Fibroblast of skin of back (primary cell): ENCODE data around the gene DZIP1L.

Source experiments
- DNase-seq: peaks from one replicate; pipeline ENCODE4 v3.0.0-alpha.2; 2013

The DZIP1L gene

DNA sequence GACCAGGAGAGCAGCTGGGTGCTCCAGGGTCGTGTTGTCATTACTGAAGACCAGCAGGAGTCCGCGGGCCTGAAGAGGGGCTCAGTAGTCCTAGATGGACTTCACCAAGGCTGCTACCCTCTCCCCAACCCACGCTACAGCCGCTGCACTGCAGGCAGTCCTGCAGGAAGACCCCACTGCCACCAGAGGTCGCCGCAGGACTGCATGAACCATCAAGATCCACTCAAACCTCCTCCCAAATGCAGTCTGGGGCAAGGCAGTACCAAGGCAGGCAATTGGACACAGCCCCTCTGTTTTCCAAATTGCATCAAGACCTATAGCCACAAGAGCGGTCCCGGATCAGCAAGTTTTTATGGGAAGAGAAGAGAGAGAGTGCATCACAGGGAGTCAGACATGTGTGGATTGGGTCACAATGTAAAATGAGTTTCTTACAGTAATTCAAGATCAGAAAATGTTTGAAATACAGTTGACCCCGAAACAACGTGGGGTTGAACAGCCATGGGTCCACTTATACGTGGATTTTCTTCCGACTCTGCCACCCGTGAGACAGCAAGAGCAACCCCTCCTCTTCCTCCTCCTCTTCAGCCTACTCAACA is 46.7 kb downstream of the DZIP1L start:
- DNase-seq: peak; percentile 68

DNA sequence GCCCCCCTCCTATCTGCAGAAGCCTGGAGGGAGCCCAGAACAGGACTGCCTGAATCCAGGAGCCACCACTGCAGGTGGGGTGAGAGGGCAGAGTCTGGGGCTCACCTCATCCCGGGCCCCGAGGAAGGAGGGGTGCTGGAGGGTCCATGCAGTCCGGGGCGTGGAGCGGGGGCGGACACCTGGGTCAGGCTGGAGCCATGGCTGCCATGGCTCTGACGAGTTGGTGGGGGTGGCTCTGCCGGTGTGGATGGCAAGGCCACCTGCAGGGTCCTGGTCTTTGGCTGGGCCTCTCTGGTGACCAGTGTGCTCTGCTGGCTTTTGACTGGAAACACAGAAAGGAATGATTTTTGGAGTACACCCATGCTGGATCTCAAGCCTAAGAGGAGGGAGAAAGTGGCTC is 47.4 kb downstream of the DZIP1L start:
- DNase-seq: no peak

DNA sequence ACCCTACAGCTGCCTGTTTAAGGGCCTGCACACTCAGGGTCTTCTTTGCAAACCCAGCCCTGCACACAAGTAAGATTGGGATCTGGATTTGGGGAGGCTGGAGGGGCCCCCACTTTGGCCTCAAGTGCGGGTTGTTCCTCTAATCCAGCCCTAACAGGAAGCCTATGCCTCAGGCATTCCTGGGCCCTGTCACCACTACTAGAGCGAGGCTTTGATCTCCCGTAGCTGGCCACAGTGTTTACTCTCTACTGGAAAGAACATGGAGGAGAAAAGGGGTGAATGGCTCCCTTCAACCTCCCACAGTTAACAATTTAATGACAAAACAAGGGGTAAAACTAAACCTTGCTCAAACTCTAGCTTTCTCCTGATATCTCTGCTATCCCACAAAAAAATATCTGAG is 48.4 kb downstream of the DZIP1L start:
- DNase-seq: no peak

DNA sequence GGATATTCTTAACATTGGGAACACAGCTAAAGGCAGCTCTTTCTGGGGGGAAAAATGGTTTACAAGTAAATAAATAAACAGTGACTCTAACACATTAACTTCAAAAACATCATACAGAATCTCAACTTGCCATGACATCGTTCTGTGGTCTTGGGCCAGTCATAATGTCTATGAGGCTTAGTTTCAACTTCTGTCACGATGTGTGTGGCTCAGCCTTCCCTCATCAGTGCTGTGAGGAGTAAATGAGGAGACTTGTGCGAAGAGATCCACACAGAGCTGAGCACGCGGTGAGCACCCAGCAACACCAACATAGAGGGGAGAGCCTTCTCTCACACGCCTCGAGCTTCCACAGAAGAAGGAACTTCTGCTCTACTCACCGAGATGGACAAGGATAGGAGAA is 49.0 kb downstream of the DZIP1L start:
- no peak for DNase-seq

DNA sequence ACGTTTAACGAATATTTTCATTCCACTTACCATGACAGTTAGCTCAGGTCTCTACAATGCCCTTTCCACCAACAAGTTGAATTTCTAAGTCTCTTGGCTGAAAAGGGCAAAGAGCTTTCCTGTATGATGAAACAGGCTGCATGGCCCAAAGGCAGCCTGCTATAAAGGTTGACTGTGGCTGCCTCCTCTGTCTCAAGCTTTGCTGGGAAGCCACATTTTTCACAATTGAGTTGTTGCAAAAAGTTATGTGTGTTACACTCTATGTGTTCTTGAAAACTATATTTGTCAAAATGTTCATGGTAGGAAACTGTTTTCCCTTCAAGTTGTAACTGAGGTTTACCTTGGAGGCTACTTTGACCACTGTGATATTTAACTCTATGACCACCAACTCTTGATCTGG is 49.5 kb downstream of the DZIP1L start:
- DNase-seq: no peak

DNA sequence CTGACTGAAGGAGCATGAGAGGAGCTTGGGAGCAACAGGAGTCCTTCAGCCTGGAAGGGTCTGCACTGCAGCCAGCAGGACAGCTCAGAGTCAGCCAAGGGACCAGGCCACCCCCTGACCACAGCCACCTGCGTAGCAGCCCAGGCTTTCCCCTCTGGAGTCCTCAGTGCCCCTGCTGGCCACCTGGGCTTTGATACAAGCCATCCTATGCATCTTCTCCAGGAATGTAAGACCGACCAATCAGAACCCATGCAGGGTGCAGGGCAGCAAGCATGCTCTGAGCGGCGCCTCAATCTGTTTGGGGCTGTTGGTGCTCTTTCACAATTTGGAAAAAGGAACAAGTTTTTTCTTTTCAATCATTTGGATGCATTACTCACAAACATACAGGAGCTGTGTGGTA is 52.0 kb downstream of the DZIP1L start:
- DNase-seq: no peak

DNA sequence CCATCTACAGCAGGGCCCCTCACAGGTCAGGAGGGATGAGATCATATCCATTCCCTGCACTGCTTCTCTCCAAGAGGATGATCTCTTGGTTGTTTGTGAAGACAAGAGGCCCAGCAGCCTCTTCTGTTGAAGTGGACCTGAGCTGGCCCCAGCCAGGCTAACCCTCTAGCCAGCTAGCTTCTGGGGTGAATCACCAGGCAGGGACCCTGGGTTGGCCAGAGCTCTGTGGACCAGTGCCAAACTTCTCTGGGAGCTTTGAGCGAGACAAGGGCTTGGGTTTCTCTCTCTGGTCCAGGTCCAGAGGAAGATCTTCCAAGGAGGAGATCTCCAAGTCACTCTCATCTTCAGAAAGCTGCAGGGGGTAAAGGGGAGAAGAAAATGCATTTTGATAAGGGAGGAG is 52.8 kb downstream of the DZIP1L start:
- DNase-seq: peak; percentile 54

DNA sequence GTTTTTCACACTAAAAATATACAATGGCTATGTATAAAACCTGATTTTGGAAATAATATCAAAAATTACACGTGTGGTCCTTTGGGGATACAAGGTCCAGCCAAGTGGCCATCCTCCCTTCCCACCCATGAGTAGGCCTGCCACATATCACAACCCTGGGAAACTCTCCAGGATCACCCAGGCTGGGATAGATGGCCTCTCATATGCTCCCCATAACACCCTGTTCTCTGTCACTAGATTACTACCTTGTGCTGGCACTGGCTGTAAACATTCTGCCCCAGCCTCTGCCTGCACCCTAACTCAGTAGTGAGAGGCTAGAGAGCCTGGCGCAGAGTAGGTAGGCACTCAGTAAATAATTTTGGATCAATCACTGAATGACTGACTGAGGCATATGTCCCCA is 53.4 kb downstream of the DZIP1L start:
- DNase-seq: no peak

DNA sequence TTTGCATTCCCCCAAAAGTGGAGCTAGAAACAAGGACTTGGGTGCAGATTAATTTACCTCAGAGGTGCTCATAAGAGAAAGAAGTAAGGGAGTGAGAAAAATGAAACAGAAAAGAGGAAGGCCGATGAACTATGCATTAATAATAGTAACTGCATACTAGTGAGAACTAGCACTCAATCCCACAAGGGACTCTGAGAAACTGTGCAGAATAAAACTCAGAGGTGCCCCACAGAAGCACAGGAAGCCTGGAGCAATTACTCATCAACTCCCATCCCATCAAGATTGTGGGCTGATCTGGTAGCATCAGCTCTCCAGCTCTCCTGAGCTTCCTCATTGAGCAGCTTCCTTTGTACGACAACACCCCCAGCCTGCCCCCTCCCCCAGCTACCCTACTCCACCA is 54.6 kb downstream of the DZIP1L start:
- peak; percentile 21 for DNase-seq

DNA sequence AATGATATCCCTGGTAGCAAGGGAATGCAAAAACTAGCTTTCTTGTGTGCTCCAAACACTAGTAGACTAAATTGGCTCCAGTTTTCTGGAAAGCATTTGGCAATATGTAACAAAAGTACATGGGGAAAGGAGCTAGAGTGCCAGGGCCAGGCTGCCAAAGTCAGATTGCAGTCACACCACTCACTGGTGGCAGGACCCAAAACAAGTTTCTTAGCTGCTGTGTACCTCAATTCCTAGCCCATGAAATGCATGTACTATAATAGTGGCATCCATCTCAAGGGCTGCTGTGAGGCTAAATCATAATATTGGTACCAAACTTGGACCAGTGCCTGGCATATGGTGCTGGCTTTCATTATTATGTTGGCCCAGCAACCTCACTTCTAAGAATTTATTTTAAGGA is 56.1 kb downstream of the DZIP1L start:
- no peak for DNase-seq

DNA sequence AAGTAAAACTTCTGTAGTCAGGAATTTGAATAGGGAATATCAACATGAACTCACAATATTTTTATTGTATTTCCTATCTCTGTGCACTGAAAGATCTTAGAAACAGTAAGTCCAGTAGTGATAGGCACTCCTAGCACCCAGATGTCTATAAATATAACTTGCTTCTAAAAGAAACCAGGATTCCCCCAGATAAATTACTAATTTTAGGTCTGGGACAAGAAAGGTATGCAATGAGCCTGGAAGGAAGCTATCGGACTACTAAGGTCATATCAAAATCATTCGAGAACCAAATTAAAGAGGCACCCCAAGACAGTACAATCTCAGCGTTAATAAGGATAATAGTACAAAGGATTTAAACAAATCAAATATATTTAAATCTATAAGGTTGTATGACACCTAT is 58.0 kb downstream of the DZIP1L start:
- no peak for DNase-seq

DNA sequence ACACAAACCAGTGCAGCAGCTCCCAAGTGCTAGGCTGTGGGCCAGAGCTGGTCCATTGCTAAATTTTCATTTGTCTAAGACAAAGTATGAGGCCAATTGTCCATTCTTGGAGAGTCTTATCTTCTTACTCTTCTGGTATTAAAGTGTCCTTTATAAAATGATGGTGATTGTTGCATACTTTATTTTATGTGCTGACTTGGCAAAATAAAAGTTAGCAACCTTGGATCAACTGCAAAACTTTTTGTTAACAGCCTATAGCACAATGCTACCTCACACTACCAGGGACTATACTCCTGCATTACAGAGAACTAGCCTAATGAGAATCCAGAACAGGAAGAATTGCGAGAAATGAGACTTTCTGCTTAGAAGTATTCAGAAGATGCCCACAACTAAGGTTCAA is 61.4 kb downstream of the DZIP1L start:
- DNase-seq: no peak

DNA sequence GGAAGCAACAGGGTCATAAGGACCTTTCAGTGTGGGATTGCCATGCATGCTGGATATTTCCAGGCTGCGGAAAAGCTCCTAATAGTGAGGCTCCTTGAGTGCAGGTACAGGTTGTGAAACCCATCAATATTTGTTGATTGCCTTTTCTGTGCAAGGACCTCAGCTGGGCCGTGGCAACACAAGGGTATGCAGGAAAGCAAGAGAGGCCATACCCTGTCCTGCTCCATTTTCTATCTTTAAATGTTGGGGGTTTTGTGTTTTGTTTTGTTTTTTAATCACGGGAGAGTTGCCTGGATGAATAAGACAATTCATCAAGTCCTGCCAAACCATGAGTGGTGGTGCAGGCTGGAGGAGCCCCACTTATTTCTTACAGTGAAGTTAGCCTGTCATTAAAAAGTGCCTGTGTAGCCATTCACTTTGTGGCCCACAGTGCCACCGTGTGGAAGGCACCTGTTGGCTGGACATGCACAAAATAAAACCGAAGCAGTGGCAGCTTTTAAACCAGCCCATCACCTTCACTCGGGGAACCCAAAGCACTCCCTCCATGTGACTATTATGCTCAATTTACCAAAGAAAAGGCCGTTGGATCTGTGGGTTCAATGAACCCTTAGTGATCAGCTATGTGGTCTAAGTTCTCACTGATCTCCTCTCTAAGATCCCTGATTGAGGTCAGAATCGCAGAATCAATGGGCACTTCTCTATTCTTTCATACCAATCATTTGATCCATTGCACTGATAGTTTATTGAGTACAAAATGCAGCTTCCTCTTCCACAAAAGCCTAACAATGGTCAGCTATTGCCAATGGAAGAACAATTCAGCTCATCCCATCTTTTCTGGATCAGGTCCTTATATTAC is 63.2 kb downstream of the DZIP1L start:
- peak; percentile 47 for DNase-seq

DNA sequence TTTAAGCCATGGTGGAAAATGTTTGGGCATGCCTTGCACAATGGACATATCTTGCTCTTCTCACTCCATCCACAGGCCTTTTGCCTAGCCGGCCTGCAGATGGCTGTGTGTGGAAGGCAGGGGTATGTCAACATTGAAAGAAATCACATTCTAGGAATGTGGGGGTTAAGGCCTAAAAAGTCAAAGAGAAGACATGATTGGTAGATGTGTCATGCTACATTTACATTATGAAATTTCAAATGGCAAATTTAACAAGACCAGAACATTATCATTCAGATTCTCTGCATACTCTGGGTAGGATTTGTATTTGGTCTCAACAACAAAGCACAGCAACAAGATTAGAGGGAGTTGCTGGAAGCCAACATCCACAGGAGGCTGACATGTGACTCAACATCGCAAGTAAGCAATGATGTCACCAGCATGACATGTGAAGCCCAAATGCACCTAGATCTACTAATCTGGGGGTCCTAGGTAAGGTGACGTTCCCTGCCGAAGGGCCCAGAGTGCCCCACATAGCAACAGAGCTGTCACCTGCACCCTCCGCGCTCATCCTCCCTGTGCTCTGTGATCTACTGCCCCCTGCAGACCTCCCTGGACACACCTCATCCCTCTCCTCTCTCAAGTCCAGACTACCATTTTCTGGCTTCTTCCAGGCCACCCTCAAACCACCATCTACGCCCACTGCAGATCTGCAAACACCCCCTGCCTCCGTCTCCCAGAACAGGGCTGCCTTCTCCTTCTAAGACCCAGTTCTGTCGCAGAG is 66.1 kb downstream of the DZIP1L start:
- peak; percentile 61 for DNase-seq

DNA sequence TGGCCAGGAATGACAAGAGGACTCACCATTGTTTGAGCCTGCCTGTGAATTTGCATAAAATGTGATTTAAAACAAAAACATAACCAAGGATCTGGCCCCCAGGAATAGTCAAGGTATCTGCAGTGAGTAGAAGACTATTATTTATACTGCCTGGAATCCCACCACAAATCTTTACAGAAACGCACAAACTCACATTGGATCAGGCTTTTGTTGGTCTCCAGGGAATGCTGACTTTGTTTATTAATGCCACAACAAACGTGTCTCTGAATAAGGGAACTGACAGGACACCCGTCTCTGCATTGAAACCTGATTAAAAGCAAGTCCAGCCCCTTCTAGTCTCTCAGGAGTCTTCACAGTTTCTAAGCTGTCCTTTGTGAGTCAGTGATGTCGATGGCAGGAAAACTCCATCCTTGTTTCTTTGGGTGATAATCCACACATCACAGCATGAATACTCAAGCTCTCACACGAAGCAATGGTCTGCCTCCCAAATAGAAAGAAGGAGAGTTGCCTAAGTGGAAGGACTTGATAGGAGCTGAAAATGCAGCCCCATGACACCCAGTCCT is 67.7 kb downstream of the DZIP1L start:
- no peak for DNase-seq

DNA sequence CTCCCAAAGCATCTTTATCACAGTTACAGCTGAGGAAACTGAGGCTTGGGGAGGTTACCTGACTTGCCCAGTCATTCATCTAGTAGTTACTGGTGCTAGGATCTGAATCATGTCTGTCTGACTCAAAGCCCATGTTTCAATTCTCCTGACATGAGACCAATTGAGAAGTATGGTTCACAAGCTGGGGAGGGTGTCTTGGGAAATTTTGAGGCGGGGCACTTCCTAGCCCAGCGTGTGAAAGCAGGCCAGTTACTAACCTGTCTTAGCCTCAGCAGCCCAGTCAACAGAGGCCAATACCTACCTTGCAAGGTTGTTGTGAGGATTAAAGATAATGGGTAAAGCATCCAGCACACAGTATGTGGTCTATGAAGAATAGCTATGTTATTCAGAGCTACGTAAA is 68.5 kb downstream of the DZIP1L start:
- no peak for DNase-seq

DNA sequence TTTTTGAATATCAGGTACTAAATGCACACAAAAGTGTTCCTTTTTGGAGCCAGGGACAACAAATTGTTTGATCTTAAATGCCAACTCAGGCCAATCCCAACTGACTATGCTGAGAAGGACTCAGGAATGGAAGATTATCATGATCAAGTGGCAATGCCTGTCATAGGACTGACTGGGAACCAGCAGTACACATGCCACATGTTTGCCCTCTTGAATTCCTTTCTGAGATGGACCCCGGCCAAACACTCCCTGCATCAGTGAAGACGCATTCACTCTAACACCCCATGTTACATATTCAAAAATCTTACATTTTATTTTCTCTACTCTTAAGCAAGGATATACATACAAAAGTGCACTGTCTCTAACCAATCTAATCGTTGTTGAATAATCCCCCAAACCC is 69.3 kb downstream of the DZIP1L start:
- DNase-seq: no peak

DNA sequence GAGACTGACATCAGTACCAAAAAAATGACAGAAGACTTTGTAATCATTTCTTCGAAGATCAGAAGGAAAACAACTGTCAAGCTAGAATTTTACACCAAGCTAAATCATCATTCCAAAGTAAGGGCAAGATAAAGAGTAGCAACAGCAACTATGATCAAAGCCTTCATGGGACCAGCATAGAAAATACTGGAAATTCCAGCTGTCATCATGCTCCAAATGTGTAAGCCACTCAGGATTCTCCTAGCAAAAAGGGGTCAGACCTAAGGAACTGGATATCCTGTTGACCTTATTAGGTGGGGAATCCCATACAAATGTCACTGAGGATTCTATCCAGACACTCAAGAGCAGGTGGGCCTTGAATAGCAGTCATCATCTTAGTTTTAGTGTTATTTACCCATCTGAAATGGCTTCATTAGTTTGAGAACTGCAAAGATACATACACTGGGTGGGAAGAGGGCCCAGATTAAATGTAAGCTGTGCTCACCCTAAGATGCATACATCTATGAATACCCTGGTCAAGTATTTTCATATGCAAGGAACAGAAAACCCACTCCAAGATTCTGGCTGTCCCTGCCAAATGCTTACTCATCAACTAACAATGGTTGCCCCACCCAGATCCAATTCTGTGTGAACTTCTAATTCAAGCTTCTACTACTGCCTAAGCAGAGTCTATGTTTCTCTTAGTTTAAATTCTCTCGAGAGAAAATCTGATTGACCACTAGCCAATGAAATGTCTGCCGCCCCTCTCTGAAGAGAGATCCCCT is 72.0 kb downstream of the DZIP1L start:
- DNase-seq: peak; percentile 94

DNA sequence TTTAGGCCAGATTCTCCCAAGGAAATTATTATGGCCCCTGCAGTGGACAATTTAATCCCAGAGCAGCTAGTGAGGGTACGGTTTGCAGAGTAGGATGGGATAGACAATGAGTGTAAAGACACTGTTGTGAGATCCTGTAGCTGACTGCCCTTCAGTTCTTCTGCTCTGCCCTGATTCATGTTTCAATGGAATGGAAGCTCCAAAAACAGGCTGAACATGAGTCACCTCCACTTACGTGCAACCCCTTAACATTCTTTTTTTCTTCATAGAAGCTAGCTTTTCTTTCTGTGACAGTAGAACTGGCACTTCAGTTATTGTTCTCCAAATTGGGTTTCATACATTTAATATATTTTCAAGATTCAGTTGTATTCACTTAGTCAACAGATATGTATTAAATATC is 73.4 kb downstream of the DZIP1L start:
- peak; percentile 86 for DNase-seq

DNA sequence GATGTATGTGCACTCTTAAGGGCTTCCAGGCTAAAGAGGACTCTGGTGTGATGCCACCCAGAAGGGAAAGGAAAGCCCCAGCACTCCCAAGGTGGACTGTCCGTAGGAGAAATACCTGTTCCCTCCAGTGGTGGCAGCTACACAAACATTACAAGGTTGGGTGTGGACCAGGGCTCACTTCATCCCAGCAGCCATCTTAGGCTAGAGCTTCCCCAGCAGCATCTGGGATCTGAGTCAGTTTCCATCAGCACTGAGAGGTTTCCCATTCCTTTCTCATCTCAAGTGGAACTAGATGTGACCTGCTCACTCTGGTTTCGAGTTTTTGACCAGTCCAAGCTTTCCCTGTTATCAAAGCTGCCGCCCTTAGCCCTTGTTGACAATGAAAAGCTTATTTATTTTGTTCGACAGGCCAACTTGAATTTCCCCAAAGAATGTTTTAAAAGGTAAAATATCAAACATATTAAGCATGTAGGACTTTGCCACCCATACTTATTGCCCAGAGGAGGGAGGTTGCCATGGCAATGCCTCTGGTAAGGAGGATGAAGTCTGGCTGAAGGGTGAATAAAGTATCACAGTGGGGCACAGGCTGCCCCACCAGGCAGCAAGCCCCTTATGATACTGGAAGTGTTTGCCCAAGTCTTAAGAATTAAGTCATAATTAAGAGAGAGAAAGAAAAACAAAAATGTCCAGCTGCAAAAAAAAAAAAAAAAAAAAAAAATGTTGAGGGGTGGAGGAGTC is 76.5 kb downstream of the DZIP1L start:
- DNase-seq: no peak

DNA sequence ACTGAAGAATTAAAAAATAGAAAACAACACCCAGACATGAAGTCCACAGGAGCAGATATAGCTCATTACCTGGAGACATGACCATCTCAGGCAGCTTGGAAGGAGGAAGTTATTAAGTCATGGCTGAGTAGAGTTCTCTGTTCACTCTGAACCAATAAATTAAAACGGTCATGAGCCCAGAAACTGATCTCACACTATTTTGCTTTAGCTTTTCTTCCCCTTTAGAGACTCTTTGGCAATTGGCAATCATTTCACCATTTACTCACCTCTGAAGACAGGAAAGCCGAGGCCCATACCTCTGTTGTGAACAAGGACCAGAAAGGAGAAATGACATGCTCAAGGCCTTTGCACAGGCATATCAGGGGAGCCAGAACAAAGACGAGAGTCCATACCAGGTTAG is 78.8 kb downstream of the DZIP1L start:
- DNase-seq: no peak

DNA sequence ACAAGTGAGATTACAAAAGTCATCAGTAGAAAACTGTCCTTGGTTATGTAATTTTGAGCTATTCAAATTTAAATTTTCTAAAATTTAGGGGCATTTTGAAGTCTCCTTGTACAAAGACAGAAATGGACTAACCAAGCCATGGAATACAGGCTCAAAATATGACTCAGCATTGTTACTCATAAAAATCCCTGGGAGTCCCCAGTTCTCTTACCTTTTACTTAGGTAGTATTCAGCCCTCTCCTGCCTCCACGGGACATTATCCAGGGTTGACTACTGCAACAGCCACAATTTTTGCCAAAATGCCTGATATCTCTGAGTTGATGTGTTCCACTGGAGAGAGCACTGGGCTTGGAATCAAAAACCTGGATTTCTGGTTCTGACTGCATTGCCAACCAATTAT is 80.5 kb downstream of the DZIP1L start:
- DNase-seq: no peak
